WTC11 (cell line): ENCODE data around the gene NAP1L2.

Source experiments
- E2F1 ChIP-seq: sonication (generic); formaldehyde crosslinking; IDR thresholded peaks from 2 replicates; pipeline ENCODE4 v1.8.0; 2022; ENCODE audit warnings: mild to moderate bottlenecking, missing genetic modification reagents
- FOXP1 ChIP-seq: sonication (generic); formaldehyde crosslinking; IDR thresholded peaks from 2 replicates; pipeline ENCODE4 v1.8.0; 2022; ENCODE audit warnings: missing genetic modification reagents, mild to moderate bottlenecking, moderate library complexity, borderline replicate concordance
- TF ChIP-seq, protein P1 (sequence below): sonication (generic); formaldehyde crosslinking; IDR thresholded peaks from 2 replicates; pipeline ENCODE4 v1.8.1; 2022; ENCODE audit warnings: low read depth, mild to moderate bottlenecking, moderate library complexity, missing genetic modification reagents, borderline replicate concordance
- TF ChIP-seq, protein P2 (sequence below): fragments of 200-600 bp; IDR thresholded peaks from 2 replicates; pipeline ENCODE4 v1.8.0; 2022; ENCODE audit warnings: antibody characterized with exemption

- TF ChIP-seq, protein P1, sequence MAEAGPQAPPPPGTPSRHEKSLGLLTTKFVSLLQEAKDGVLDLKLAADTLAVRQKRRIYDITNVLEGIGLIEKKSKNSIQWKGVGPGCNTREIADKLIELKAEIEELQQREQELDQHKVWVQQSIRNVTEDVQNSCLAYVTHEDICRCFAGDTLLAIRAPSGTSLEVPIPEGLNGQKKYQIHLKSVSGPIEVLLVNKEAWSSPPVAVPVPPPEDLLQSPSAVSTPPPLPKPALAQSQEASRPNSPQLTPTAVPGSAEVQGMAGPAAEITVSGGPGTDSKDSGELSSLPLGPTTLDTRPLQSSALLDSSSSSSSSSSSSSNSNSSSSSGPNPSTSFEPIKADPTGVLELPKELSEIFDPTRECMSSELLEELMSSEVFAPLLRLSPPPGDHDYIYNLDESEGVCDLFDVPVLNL (CRISPR knock-in tag), result no peak
- TF ChIP-seq FOXP1 (no peak), E2F1 (CRISPR knock-in tag) (no peak)
- TF ChIP-seq, protein P2, sequence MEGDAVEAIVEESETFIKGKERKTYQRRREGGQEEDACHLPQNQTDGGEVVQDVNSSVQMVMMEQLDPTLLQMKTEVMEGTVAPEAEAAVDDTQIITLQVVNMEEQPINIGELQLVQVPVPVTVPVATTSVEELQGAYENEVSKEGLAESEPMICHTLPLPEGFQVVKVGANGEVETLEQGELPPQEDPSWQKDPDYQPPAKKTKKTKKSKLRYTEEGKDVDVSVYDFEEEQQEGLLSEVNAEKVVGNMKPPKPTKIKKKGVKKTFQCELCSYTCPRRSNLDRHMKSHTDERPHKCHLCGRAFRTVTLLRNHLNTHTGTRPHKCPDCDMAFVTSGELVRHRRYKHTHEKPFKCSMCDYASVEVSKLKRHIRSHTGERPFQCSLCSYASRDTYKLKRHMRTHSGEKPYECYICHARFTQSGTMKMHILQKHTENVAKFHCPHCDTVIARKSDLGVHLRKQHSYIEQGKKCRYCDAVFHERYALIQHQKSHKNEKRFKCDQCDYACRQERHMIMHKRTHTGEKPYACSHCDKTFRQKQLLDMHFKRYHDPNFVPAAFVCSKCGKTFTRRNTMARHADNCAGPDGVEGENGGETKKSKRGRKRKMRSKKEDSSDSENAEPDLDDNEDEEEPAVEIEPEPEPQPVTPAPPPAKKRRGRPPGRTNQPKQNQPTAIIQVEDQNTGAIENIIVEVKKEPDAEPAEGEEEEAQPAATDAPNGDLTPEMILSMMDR, result no peak
These were observed 48.3 kb upstream of the NAP1L2 start for GRCh38 chrX:73262991-73263390.
